Right renal cortex interstitium (tissue), 3 donors: ENCODE measurements around the gene VWA3B. TPM values are rescaled to one million over a fixed set of nuclear protein-coding genes. Genes with fewer than 3 reads are reported as not detected.
"Not testable (repeated sequence)": the region's sequence is repeated elsewhere in the genome, so short reads cannot be mapped to it uniquely, and the experiment has no call there.

Experiments
- DNase-seq, 3 donors: peaks; one replicate each; pipeline ENCODE4 v3.0.0-alpha.2; 2013; ENCODE audit warnings: low read depth in 3 of 3, low spot score in 2 of 3
- polyA plus RNA-seq, 3 donors: library from polyadenylated mRNA; unstranded; fragments of 120-200 nt; gene quantifications; one replicate each; pipeline ENCODE4 v1.2.1, GENCODE V29; 2013; ENCODE audit not compliant: insufficient read length in 3 of 3

Gene VWA3B
- polyA plus RNA-seq, 3 donors = 0.40 to 0.72 (median 0.54) TPM

DNA sequence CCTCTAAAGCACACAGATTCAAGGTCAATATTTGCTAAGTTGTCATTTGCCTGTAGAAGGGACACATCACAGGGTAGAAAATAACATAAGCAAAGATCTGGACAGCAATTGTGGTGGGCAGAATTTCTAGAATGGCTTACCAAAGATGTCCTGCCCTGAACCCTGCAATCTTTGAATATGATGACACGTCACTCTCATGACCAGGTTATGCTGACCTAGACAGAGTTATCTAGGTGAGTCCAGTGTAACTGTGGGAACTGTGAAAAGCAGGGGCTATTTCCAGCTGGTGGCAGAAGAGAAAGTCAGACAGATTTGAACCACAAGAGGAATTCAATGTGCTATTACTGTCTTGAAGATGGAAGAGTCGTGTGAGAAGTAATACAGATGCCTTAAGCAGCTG, 147.0 kb downstream of the VWA3B start:
- no peak for DNase-seq

DNA sequence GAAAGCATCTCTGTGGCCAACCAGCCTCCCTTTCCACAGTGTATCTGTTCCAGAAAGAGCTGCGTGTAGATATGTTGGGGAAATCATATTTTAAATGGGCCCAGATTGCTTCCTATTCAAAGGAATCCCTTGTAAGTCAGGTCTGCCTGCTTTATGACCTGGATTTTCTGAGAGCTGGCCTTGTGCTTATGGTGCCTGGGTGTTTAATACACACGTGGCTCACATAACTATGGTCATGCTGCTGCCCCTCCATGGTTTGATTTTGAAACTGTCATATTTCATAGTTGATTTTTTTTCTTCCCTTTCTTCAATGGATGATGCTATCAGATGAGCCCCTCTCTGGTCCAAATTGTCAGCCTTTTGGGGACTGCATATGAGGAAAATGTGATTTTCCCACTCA, 147.8 kb downstream of the VWA3B start:
- DNase-seq = no peak

DNA sequence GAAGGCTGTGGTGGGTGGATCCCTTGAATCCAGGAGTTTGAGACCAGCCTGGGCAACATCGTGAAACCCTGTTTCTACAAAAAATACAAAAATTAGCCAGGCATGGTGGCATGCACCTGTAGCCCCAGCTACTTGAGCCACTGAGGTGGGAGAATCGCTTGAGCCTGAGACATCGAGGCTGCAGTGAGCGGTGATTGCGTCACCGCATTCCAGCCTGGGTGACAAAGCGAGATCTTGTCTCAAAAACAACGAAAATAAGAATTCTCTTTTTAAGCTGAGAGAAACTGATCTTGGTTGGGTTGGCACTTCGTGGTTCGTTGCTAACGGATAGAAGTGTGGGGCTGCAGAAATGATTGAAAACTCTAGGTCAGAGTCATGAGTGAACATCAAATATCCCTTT, 150.0 kb downstream of the VWA3B start:
- no peak for DNase-seq

DNA sequence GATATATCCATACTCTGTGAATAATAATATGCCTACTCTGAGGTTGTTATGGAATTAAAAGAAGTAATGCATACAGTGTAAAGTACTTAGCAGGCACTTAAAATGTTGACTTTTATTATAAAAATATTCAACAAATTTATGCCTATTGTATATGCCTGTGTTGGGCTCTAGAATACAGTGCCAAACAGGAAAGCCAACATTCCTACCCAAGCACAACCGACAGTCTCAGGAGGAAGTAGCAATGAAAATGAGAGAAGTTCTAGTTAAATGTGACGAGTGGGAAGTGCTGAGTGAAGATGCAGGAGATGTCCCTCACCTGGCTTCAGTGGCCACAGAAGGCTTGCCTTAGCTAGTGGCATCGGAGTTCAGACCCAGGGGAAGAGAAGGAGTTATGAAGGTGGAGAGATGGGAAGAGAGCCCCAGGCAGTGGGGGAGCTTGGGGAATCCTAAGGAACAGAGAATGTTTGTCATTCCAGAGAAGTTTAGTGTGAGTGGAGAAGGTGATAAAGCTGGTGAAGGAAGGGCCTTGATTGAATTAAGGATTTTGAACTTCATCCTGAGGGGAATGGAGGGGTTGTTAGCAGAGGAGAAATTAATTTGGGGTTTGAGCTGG, 153.9 kb downstream of the VWA3B start:
- DNase-seq = no peak

DNA sequence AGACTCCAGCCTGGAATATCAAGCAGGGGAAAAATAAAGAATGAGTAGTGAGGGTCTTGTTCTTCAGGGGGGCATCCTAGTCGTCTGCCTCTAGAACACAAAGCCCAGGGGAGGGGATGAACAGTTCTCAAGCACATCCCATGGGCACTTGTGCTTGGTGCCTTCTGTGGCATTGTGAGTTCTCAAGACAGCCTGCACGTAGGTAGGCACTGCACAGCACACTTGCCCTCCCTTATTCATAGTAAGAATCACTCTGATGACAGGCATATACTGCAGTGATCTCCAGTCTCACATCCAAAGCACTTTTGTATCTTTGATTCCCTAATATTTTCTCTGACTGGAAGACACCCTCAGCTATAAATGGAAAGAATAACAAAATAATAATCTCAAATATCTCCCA, 154.6 kb downstream of the VWA3B start:
- no peak for DNase-seq

DNA sequence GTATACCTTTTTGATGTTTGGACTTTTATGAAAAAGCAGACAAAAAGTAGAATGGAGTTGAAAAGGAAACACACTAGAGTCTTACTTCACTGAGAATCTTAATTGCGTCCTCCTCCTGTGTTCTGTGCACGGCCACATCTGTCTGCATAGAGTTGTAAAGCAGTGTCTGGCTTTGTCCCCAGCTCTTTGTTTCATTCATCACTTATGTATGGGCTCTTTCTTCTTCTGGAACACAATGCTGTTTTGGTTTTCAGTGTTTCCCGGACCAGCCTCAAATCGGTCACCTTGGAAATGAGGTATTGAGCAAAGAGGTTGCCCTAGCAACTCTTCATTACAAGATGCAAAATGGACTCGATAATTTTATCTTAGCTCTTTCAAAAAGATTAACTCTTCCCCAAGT, 155.0 kb downstream of the VWA3B start:
- no peak for DNase-seq

DNA sequence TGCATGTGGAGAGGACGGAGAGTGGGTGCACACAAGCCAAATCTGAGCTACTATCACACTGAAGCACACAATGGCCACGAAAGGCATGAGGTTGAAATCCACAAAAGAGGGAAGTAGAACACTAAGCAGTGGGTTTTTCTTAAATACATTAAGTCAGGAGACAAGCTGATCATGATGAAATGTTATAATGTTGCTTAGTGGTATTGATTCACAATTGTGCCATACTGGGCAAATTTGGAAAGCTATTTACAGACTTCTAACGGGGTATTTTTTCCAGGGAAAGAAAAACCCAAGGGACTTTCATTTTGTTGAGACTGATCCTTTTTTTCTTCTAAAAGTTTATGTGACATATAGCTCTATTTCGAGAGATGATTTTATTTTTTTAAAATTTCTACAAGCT, 158.5 kb downstream of the VWA3B start:
- DNase-seq = no peak

DNA sequence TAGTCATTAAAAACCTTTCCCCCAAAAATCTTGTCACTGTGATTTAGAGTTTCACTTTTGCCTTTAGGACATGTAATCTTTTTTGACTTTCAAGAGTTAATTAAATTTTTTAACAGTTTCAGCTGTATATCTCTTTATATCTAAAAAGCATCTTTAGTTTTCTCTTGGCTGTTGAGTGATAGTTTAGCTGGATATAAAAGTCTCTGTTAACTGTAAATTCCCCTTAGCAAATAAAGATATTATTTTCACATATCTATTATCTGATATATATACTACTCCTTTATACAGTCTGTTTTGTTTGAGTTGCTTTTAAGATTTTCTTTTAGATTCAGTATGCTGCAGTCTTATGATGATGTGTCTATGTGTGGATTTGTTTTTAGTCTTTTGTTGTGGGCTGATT, 160.4 kb downstream of the VWA3B start:
- DNase-seq = no peak

DNA sequence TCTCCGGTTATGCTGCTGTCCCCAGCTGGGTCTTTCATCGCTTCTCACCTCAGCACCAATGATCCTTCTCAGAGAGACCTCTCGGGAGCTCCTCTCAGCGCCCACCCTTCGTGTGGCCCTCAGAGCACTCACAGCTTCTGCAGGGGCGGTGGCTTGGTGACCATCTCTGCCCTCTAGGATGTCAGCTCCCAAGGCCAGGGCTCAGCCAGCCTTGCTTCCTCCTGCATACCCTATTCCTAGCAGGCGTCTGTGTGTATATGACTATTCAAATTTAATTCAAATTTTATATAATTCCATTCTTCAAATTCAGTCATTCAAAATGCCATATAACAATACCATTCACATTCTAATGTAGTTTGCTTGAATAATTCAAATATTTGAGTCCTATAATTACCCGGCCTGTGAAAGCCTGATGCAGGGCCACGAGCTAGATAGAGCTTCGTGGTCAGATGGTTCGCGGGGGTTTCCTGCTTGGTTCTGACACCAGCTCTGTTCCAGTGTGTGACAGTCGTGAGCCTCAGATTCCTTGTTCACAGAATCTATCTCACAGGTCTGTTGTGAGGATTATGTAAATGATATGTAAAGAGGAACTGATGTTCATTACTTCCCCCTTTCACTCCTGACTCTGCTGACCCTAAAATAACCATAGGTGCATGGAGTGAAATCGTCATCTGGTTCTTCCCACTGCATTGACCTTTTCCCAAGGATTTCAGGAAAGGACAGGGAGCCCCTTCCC, 165.2 kb downstream of the VWA3B start:
- DNase-seq = no peak

DNA sequence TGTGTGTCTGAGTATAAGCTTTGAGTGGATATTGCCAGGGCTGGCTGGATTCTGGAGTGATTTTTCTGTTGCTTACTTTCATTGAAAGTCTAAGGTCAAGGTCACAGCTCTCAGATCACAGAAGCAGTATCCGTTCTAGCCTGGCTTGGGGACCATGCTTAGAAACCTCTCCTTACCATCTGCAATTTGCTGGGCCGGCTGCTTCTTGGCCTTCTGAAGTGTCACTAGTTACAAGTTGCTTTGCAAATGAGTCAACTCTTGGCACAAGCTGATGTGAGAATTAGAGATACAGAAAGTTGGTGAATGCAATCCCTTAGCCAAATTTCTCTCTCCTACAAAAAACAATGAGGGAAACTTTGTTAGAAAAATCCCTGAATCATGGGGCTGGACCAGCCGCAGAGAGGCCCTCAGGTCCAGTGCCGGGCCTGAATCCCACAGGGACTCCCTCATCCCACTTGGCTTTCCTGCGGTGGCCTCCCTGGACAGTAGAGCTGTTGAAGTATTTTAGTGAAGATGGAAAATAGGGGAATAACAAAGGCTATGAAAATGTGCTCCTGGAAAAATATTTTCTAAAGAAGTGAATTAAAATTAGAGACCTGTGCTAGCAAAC, 166.6 kb downstream of the VWA3B start:
- DNase-seq = no peak

DNA sequence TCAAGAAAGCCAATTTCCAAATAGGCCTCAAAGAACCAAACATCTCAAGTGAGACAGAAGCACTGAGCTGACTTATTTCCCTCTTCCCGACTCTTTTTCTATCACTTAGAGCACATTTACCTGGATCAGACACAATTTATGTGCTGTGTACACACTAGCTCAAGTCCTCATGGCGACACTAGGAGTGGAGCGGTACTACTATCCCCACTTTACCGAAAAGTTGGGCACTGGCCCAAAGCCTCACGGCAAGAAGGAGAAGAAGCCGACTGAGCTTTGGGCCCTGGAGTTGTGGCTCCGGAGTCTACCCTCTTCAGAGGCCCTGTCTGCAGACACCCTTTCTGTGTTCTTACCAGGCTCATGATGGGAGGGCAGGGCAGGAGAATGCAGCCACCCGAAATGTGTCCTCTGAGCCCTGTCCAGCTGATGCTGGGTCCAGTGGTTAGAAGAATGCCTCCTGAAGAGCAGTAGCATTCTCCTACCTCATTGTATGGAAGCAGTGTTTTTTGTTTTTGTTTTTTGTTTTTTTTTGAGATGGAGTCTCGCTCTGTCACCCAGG, 167.6 kb downstream of the VWA3B start:
- no peak for DNase-seq

DNA sequence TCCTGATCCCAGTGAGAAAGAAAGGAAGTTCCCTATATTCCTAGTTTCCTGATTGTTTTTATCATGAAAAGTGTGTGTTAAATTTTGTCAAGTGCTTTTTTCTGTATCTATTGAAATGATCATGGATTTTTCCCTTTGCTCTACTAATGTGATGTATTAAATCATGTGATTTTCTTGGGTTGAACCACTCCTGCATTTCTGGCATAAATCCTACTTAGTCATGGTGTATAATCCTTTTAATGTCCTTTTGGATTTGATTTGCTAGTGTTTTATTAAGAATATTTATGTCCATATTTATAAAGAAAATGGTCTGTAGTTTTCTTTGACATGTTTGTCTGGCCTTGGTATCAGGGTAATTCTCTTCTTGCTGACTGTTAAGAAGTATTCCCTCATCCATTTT, 171.9 kb downstream of the VWA3B start:
- DNase-seq = no peak

DNA sequence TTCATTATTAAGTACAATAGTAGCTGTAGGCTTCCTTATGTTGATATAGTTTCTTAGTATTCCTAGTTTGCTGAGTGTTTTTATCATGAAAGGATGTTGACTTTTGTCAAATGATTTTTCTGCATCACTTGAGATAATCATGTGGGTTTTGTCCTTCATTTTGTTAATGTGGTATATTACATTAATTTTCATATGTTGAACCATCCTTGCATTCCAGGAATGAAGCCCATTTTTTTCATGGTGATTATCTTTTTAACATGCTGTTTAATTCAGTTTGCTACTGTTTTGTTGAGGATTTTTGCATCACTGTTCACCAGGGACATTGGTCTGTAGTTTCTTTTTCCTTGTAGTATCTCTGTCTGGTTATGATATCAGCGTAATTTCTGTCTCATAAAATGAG, 176.4 kb downstream of the VWA3B start:
- no peak for DNase-seq

DNA sequence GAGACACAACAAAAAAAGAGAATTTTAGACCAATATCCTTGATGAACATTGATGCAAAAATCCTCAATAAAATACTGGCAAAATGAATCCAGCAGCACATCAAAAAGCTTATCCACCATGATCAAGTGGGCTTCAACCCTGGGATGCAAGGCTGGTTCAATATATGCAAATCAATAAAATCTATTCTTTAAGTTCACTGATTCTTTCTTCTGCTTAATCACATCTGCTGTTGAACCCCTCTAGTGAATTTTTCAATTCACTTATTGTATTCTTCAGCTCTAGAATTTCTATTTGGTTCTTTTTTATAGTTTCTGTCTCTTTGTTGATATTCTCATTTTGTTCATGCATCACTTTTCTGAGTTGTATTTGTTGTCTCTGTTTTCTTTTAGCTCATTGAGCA, 181.3 kb downstream of the VWA3B start:
- DNase-seq = not testable (repeated sequence)

DNA sequence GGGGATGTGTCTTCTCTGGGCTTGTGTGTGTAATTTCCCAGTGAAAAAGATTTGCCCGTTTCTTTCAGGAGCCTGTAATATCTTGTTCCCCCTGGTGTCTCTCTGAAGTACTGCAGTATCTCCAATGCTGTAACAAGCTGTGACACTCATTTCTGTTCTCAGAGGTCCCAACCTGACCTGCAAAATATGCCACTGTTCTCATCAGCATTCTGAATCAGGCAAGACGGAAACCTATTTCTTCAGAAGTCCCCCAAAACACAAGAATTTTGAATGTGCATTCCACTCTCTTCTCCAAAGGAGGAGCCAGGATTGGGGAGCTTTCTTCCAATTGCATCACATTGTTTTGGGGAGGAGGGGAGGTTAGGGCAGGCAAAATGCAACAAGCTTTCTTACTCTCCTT, 182.3 kb downstream of the VWA3B start:
- DNase-seq = no peak

DNA sequence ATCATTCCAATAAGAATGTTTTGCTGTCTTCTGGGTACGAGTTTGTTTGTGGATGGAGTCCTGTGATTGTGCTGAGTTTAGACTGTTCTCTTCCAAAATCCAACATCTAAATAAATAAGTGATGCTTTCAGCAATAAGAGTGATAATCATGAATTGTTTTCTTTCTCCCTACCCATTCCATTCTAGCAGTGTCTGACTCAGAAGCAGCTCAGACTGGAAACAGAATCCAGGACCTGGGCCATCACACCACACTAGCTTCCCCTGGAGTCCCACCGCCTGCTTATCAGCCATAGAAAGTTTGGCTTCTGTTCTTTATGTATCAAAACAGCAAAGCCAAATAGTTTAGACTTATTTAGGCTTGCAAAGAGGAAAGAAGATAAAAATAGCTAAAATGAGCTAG, 182.9 kb downstream of the VWA3B start:
- DNase-seq = no peak

DNA sequence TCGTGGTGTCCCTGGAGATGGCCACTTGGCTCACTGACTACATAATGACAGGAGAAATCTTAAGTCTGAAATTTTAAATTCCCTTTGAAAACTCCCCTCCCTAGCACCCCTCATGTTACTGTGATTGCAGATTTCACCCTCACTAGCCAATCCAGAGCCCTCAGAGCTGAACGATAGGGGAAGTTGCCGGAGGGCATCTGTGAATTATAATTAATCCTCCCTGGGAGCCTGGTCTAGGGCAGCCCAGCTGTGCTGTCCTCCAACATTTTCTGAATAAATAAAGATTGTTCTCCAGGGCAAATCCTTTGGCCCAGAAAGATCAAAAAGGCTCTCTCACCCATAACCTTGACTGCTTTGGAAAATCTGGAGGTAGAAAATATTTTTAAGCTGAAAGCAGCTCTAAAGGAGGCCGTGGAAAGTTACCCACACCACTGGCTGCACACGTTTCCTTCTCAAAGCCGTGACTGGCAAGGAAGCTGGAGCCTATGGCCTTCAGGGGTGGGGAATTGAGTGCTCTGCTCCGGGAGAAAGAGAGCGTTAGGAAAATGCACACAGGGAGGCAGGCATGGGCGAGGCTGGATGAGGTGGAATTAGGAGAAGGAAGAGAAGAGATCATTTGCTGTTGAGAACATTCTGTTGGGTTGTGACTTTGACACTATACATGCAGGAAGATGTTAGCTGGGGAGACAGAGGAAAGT, 190.3 kb downstream of the VWA3B start:
- no peak for DNase-seq

DNA sequence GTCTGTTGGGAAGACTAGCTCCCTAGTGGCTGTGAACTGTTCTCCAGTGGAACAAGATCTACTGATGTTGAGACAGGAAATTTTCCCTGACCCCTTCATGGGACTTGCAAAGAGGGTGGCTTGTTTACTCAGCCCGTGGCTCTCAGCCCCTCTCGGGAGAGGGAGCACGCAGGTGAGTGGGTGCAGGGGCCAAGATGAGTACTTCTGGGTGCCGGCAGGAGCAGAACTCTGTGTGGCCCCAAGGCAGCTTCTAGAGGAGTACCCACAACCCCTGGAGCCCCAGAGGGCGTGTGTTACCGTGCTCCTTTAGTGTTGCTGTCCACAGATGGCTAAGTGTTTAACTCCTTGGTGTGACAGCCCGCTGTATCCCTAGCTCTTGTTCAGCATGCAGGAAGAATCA, 191.1 kb downstream of the VWA3B start:
- no peak for DNase-seq

DNA sequence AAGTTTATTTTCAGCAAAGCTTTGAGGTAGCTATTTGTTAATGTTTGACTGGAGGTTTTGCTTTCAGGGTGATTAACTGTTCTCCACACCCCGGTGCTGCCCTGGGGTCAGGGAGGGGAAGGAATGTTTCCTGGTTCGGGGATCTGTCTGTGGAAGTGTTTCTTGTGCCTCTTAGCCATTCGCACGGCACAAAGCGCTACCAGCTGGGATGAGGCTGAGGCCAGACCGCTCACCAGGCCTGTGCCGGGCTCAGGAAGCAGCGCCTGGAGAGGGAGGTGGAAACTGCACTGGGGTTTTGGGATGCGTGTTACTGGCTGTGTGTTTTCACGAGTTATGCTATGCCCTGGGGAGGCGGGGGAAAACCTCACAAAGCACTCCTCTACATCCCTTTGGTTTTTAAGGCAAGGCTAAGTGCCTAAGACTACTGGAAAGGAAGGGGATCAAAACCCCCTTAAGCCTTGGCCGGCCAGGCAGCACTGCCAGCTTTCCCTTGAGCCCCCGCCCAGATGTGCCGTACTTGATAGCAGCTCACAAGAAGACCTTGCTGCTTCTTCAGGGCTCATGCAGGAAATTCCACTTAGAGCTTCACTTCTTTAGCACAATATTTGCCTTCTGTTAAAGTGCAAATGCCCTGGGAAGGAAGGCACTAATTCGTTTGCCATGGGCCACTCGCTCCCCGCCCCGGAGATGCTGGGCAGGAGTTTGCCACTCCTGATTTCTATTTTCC, 193.6 kb downstream of the VWA3B start:
- peak in 2 of 3 donors; percentile 25 to 46 for DNase-seq

DNA sequence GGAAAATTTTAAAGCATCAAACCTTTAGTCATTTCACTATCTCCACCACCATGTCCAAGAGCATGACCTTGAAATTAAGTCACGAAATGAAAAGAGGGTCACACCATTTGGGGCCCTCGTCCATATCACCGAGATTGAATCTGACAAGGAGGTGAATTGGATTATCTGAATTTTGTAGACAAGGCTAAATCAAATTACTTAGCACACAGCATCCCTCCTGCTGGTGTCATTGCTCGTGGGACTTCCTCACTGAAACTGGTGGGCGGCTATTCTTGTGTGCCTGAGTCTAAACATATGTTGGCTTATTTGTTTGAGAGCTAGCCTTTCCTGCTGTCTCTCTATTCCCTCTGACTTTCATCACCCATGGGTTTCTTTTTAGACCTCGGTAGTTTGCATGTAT, 194.6 kb downstream of the VWA3B start:
- DNase-seq = no peak

DNA sequence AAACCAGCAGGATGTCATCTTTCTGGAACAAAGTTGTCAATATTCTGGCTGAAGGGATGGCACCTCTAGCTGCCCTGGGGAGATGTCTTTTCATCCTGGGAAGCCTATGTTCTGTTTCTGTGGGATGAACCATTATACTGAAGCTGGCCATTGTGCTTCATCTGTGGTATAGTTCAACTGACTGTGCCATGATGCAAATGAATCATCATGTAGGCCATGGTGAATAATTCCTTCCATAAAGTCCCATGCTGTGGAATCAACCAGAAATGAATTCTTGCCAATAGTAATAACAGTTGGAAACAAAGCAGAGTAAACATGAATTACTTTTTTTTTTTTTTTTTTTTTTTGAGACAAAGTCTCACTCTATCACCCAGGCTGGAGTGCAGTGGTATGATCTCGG, 195.1 kb downstream of the VWA3B start:
- DNase-seq = no peak
